HG02852 (cell line): ENCODE measurements around the gene CACNA2D1.
"Not testable (repeated sequence)": the region's sequence is repeated elsewhere in the genome, so short reads cannot be mapped to it uniquely, and the experiment has no call there.

Experiments
- ATAC-seq: cut with Tn5 transposase; IDR thresholded peaks from one replicate; pipeline ENCODE4 v1.9.1; 2021; ENCODE audit warnings: mild to moderate bottlenecking, moderate library complexity; ENCODE audit not compliant: unreplicated experiment

The CACNA2D1 gene

GRCh38 chr7:82434275-82435022 is 9.1 kb downstream of the CACNA2D1 start:
- ATAC-seq, result no peak

- no peak for ATAC-seq
Measured at GRCh38 chr7:82433507-82433906, 10.1 kb downstream of the CACNA2D1 start.

- not testable (repeated sequence) for ATAC-seq
Measured at GRCh38 chr7:82432743-82433142, 10.8 kb downstream of the CACNA2D1 start.

GRCh38 chr7:82430500-82431465 is 12.8 kb downstream of the CACNA2D1 start:
- no peak for ATAC-seq

GRCh38 chr7:82429408-82429807 is 14.2 kb downstream of the CACNA2D1 start:
- no peak for ATAC-seq

- ATAC-seq, result no peak
Measured at GRCh38 chr7:82428186-82428961, 15.2 kb downstream of the CACNA2D1 start.

- ATAC-seq, result no peak
Measured at GRCh38 chr7:82423446-82423845, 20.1 kb downstream of the CACNA2D1 start.

- ATAC-seq, result no peak
Measured at GRCh38 chr7:82419200-82419599, 24.4 kb downstream of the CACNA2D1 start.

GRCh38 chr7:82417898-82418297 is 25.7 kb downstream of the CACNA2D1 start:
- no peak for ATAC-seq

- no peak for ATAC-seq
Measured at GRCh38 chr7:82416402-82416801, 27.2 kb downstream of the CACNA2D1 start.

- ATAC-seq, result no peak
Measured at GRCh38 chr7:82414389-82414788, 29.2 kb downstream of the CACNA2D1 start.

- ATAC-seq, result no peak
Measured at GRCh38 chr7:82413237-82413636, 30.3 kb downstream of the CACNA2D1 start.

GRCh38 chr7:82411732-82412131 is 31.8 kb downstream of the CACNA2D1 start:
- no peak for ATAC-seq

GRCh38 chr7:82410461-82410860 is 33.1 kb downstream of the CACNA2D1 start:
- no peak for ATAC-seq

GRCh38 chr7:82406937-82407336 is 36.6 kb downstream of the CACNA2D1 start:
- ATAC-seq, result no peak

- no peak for ATAC-seq
Measured at GRCh38 chr7:82405301-82405700, 38.3 kb downstream of the CACNA2D1 start.

- ATAC-seq, result no peak
Measured at GRCh38 chr7:82404652-82405051, 38.9 kb downstream of the CACNA2D1 start.

GRCh38 chr7:82404094-82404493 is 39.5 kb downstream of the CACNA2D1 start:
- ATAC-seq, result no peak

GRCh38 chr7:82397879-82398524 is 45.6 kb downstream of the CACNA2D1 start:
- ATAC-seq, result no peak

GRCh38 chr7:82396343-82396742 is 47.2 kb downstream of the CACNA2D1 start:
- no peak for ATAC-seq

- ATAC-seq, result no peak
Measured at GRCh38 chr7:82395147-82395546, 48.4 kb downstream of the CACNA2D1 start.
